Thyroid gland (tissue), 4 donors: ENCODE results near the gene CPXM1.

Source experiments
- POLR2A ChIP-seq, 2 donors: fragments of 450-650 bp; IDR thresholded peaks; one replicate each; pipeline ENCODE4 v1.6.1; 2017; ENCODE audit warnings: antibody characterized with exemption in 2 of 2, mild to moderate bottlenecking in 2 of 2, moderate library complexity in 1 of 2
- TF ChIP-seq, protein P1 (sequence below), 6 experiments: fragments of 200-600 bp in 3 of 6; fragments of 450-650 bp in 3 of 6; sonication (generic) in 3 of 6; IDR thresholded peaks; one replicate each; pipeline ENCODE4 v1.5.1; 2016 to 2019; ENCODE audit warnings: antibody characterized with exemption in 6 of 6, mild to moderate bottlenecking in 2 of 6, inconsistent platforms in 1 of 6, moderate library complexity in 1 of 6

DNA sequence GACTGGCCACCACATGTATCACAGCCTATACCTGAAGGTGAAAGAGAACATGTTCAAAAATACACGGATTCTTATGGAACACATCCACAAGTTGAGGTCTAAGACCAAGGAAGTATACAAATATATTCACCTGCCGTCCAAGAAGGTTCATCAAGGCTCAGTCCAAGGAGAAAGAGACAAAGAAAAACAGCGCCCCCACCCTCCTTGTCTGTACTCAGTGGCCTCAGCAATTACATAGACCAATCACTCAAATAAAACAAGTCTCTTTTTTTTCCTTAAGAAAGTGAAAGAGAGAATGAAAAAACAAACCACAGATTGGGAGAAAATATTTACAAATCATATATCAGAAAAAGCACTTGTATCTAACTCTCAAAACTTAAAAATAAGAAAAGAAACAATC lies 19.5 kb downstream of the CPXM1 start:
- TF ChIP-seq POLR2A (IDR thresholded peaks at IDR 0.05): no peak
- TF ChIP-seq, protein P1, sequence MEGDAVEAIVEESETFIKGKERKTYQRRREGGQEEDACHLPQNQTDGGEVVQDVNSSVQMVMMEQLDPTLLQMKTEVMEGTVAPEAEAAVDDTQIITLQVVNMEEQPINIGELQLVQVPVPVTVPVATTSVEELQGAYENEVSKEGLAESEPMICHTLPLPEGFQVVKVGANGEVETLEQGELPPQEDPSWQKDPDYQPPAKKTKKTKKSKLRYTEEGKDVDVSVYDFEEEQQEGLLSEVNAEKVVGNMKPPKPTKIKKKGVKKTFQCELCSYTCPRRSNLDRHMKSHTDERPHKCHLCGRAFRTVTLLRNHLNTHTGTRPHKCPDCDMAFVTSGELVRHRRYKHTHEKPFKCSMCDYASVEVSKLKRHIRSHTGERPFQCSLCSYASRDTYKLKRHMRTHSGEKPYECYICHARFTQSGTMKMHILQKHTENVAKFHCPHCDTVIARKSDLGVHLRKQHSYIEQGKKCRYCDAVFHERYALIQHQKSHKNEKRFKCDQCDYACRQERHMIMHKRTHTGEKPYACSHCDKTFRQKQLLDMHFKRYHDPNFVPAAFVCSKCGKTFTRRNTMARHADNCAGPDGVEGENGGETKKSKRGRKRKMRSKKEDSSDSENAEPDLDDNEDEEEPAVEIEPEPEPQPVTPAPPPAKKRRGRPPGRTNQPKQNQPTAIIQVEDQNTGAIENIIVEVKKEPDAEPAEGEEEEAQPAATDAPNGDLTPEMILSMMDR (IDR thresholded peaks at IDR 0.05): no peak
